ENCODE measurements around the gene F11R.

DNA sequence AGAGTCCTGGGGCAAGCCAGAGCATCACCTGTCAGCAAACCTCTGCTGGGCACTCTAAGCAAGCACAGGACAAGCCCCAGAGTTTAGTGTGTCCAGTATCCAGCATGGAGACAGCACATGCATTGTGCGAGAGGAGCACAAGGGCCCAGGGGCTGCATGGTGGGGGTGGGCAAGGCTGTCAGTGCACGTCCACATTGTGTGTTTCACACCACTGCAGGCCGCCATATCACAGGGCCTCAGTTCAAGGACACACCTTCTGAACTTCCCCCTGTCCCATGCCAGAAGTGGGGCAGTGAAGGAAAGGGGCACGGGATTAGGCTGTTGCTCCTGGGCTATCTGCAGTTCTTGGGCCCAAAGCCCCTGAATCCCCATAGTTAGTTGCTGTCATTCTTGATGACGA is 18.6 kb upstream of the F11R start:
- TF ChIP-seq EZH2phosphoT487 (IDR thresholded peaks at IDR 0.05; ENCODE audit: insufficient read depth, low read depth) (no peak), EZH2 (IDR thresholded peaks at IDR 0.05; ENCODE audit: insufficient read depth, poor library complexity, severe bottlenecking) (no peak)
